K562 (cell line): Measurements from ENCODE around the gene CNOT1. TPM values are rescaled to one million over a fixed set of nuclear protein-coding genes. Genes with fewer than 3 reads are reported as not detected.

Experiments
- CXXC5 ChIP-seq: fragments of 250-450 bp; sonication (Bioruptor Pico); IDR thresholded peaks from 2 replicates; pipeline ENCODE4 v1.8.0; 2022; ENCODE audit warnings: inconsistent platforms, mild to moderate bottlenecking, moderate library complexity
- KDM5B ChIP-seq: fragments of 200-600 bp; sonication (generic); IDR thresholded peaks from 2 replicates; pipeline ENCODE4 v1.6.1; 2012; ENCODE audit warnings: low read depth, mild to moderate bottlenecking, moderate library complexity, low read length, control low read depth, inconsistent platforms; ENCODE audit not compliant: insufficient replicate concordance
- PPARD ChIP-seq: fragments of 250-450 bp; sonication (Bioruptor Pico); IDR thresholded peaks from 2 replicates; pipeline ENCODE4 v1.8.0; 2022; ENCODE audit warnings: inconsistent platforms, mild to moderate bottlenecking, moderate library complexity
- PTBP1 ChIP-seq: fragments of 200-400 bp; formaldehyde crosslinking; IDR thresholded peaks from 2 replicates; pipeline ENCODE4 v1.6.1; 2017; ENCODE audit warnings: low read depth, low read length
- TCFL5 ChIP-seq: fragments of 250-450 bp; sonication (Bioruptor Pico); conservative IDR thresholded peaks from 2 replicates; pipeline ENCODE4 v1.6.1; 2021; ENCODE audit warnings: mild to moderate bottlenecking, moderate library complexity, matching md5 sums
- TEAD1 ChIP-seq, 2 experiments: fragments of 450-650 bp in 1 of 2; sonication (generic) in 1 of 2; formaldehyde crosslinking; IDR thresholded peaks; 2 replicates each; pipeline versions ENCODE4 v1.4.0 to v1.8.0; 2020 to 2022; ENCODE audit warnings: mild to moderate bottlenecking in 2 of 2, missing genetic modification reagents in 1 of 2
- U2AF1 ChIP-seq: fragments of 200-400 bp; formaldehyde crosslinking; optimal IDR thresholded peaks from 2 replicates; pipeline ENCODE3; 2017; ENCODE audit warnings: mild to moderate bottlenecking, low read depth, low read length, moderate library complexity
- ZFP30 ChIP-seq: fragments of 250-450 bp; sonication (Bioruptor Pico); IDR thresholded peaks from 2 replicates; pipeline ENCODE4 v1.8.0; 2022; ENCODE audit warnings: moderate library complexity, mild to moderate bottlenecking, inconsistent platforms, borderline replicate concordance
- ZNF75A ChIP-seq: fragments of 450-650 bp; formaldehyde crosslinking; IDR thresholded peaks from 2 replicates; pipeline ENCODE4 v1.4.0; 2020; ENCODE audit warnings: mild to moderate bottlenecking
- polyA plus RNA-seq, 8 experiments: library from polyadenylated mRNA; depleted of rRNA in 4 of 8; stranded (reverse) in 5 of 8; unstranded in 3 of 8; fragments of >200 nt; fragmentation: Nextera tagmentation in 2 of 8; fragmentation: Illumina TruSeq in 1 of 8; extraction: Ambion mirVana in 2 of 8; extraction: Trizol in 1 of 8; gene quantifications; 2 replicates each; pipeline versions ENCODE4 v1.2.1 to v1.2.3, GENCODE V29; 2011 to 2014; ENCODE audit warnings: inconsistent platforms in 1 of 8, missing spikeins in 1 of 8
- total RNA-seq, 7 experiments: library from RNA; depleted of rRNA in 6 of 7; stranded (reverse); fragments of >200 nt in 6 of 7; fragmentation: Illumina TruSeq in 2 of 7; extraction: Trizol in 2 of 7; gene quantifications; 2 replicates each; pipeline versions ENCODE4 v1.2.1 to v1.2.3, GENCODE V29; 2011 to 2021; ENCODE audit warnings: low replicate concordance in 1 of 7
- TF ChIP-seq, protein P1 (sequence below), 2 experiments: fragments of 450-650 bp; IDR thresholded peaks; 2 replicates each; pipeline ENCODE4 v1.6.1; 2016; ENCODE audit warnings: mild to moderate bottlenecking in 2 of 2, borderline replicate concordance in 1 of 2, low read depth in 1 of 2, moderate library complexity in 1 of 2
- TF ChIP-seq, protein P2 (sequence below), 3 experiments: fragments of 200-800 bp in 1 of 3; sonication (Bioruptor generic) in 1 of 3; sonication (generic) in 1 of 3; formaldehyde crosslinking in 1 of 3; IDR thresholded peaks; 2 replicates each; pipeline versions ENCODE4 v1.6.1 to v1.8.0; 2016 to 2022; ENCODE audit warnings: mild to moderate bottlenecking in 2 of 3, missing compliant biosample characterization in 2 of 3, missing genetic modification characterization in 2 of 3, missing genetic modification reagents in 1 of 3
- TF ChIP-seq, protein P3 (sequence below): fragments of 250-450 bp; sonication (Bioruptor Pico); IDR thresholded peaks from 2 replicates; pipeline ENCODE4 v1.4.0; 2020; ENCODE audit warnings: mild to moderate bottlenecking, moderate library complexity, borderline replicate concordance
- TF ChIP-seq, protein P4 (sequence below): fragments of 200-800 bp; sonication (Bioruptor generic); IDR thresholded peaks from 2 replicates; pipeline ENCODE4 v1.6.1; 2017; ENCODE audit warnings: missing genetic modification characterization, missing compliant biosample characterization

Gene CNOT1
- total and polyA plus RNA-seq, 9 of the 15 experiments (the other 6 are each of a cell fraction or from before 2014, with no cell fraction given), result 110 to 270 (median 220) TPM

DNA sequence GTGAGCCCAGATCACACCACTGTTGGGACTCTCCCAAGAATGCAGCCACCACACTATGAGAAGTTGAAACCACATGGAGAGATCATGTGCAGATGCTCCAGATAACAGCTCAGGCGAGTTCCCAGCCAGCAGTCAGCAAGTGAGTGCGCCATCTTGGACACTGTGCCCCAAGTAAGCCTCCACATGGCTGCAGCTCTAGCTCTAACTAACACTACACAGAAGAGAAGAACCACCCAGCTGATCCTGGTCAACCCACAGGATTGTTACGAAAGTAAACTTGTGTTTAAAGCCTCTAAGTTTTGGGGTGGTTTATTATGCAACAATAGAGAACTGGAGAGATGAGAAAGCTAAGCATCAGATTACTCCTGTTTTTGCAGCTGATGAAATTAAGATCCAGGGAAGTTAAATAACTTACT, 29.2 kb upstream of the CNOT1 start (continued):
- TF ChIP-seq, protein P1, sequence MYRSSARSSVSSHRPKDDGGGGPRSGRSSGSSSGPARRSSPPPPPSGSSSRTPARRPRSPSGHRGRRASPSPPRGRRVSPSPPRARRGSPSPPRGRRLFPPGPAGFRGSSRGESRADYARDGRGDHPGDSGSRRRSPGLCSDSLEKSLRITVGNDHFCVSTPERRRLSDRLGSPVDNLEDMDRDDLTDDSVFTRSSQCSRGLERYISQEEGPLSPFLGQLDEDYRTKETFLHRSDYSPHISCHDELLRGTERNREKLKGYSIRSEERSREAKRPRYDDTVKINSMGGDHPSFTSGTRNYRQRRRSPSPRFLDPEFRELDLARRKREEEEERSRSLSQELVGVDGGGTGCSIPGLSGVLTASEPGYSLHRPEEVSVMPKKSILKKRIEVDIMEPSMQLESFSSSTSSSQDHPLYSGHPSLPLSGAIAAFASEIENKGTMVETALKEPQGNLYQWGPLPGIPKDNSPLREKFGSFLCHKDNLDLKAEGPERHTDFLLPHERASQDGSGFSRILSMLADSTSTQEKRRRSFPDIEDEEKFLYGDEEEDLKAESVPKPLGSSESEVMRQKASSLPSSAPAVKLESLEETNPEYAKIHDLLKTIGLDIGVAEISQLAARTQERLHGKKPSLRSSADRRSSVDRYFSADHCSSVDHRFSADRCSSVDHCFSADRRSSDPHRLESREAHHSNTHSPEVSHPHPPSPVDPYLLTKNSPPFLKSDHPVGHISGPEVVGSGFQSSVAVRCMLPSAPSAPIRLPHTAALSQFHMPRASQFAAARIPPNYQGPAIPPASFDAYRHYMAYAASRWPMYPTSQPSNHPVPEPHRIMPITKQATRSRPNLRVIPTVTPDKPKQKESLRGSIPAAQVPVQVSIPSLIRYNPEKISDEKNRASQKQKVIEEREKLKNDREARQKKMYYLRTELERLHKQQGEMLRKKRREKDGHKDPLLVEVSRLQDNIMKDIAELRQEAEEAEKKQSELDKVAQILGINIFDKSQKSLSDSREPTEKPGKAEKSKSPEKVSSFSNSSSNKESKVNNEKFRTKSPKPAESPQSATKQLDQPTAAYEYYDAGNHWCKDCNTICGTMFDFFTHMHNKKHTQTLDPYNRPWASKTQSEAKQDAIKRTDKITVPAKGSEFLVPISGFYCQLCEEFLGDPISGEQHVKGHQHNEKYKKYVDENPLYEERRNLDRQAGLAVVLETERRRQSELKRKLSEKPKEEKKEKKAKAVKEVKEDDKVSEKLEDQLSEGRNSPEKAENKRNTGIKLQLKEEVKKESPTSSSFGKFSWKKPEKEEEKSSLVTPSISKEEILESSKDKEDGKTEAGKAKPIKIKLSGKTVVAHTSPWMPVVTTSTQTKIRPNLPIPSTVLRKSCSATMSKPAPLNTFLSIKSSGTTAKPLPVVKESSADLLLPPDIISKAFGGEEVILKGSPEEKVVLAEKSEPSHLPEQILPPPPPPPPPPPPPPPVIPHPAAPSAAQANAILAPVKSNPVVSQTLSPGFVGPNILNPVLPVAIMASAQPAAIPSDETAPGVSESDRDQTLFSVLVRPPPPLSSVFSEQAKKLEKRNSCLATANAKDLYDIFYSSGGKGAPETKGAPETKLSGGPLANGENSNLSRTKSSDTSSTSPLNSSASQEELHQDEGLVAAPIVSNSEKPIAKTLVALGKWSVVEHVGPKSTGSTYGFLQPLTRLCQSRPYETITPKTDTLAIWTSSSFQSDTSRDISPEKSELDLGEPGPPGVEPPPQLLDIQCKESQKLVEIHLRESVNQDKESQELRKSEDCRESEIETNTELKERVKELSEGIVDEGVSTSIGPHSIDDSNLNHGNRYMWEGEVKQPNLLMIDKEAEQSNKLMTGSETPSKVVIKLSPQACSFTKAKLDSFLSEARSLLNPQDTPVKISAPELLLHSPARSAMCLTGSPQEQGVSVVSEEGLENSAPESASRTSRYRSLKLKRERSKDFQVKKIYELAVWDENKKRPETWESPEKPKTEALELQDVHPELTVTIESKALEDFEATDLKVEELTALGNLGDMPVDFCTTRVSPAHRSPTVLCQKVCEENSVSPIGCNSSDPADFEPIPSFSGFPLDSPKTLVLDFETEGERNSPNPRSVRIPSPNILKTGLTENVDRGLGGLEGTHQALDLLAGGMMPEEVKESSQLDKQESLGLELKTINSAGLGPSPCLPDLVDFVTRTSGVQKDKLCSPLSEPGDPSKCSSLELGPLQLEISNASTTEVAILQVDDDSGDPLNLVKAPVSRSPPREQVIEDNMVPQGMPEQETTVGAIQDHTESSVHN (IDR thresholded peaks at IDR 0.05; ENCODE audit: borderline replicate concordance in 1 of 2, low read depth in 1 of 2), result no peak
- TF ChIP-seq, protein P2, sequence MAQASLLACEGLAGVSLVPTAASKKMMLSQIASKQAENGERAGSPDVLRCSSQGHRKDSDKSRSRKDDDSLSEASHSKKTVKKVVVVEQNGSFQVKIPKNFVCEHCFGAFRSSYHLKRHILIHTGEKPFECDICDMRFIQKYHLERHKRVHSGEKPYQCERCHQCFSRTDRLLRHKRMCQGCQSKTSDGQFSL (CRISPR knock-in tag; IDR thresholded peaks at IDR 0.05), result no peak
- TF ChIP-seq, protein P2 (tag; IDR thresholded peaks at IDR 0.05), result no peak
- no peak for TF ChIP-seq ZFP30 (CRISPR knock-in tag)
- no peak for TF ChIP-seq U2AF1
- TF ChIP-seq TCFL5 (CRISPR knock-in tag), result no peak
- peak in 1 of 2 experiments; percentile 66; a peak in 2 of 4 replicates for TF ChIP-seq TEAD1 (CRISPR knock-in tag; IDR thresholded peaks at IDR 0.05)
- TF ChIP-seq, protein P3, sequence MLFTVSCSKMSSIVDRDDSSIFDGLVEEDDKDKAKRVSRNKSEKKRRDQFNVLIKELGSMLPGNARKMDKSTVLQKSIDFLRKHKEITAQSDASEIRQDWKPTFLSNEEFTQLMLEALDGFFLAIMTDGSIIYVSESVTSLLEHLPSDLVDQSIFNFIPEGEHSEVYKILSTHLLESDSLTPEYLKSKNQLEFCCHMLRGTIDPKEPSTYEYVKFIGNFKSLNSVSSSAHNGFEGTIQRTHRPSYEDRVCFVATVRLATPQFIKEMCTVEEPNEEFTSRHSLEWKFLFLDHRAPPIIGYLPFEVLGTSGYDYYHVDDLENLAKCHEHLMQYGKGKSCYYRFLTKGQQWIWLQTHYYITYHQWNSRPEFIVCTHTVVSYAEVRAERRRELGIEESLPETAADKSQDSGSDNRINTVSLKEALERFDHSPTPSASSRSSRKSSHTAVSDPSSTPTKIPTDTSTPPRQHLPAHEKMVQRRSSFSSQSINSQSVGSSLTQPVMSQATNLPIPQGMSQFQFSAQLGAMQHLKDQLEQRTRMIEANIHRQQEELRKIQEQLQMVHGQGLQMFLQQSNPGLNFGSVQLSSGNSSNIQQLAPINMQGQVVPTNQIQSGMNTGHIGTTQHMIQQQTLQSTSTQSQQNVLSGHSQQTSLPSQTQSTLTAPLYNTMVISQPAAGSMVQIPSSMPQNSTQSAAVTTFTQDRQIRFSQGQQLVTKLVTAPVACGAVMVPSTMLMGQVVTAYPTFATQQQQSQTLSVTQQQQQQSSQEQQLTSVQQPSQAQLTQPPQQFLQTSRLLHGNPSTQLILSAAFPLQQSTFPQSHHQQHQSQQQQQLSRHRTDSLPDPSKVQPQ (CRISPR knock-in tag), result no peak
- 0 out of 2 replicates have a peak, but pooled peaks have one; percentile 36 for TF ChIP-seq CXXC5 (CRISPR knock-in tag)
- TF ChIP-seq ZNF75A (CRISPR knock-in tag), result no peak
- no peak for TF ChIP-seq KDM5B
- TF ChIP-seq PTBP1, result no peak
- TF ChIP-seq, protein P4, sequence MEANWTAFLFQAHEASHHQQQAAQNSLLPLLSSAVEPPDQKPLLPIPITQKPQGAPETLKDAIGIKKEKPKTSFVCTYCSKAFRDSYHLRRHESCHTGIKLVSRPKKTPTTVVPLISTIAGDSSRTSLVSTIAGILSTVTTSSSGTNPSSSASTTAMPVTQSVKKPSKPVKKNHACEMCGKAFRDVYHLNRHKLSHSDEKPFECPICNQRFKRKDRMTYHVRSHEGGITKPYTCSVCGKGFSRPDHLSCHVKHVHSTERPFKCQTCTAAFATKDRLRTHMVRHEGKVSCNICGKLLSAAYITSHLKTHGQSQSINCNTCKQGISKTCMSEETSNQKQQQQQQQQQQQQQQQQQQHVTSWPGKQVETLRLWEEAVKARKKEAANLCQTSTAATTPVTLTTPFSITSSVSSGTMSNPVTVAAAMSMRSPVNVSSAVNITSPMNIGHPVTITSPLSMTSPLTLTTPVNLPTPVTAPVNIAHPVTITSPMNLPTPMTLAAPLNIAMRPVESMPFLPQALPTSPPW, result no peak
- TF ChIP-seq PPARD (CRISPR knock-in tag), result no peak
